ENCODE data around the gene S100P. TPM values are rescaled to one million over a fixed set of nuclear protein-coding genes. Genes with fewer than 3 reads are reported as not detected.
A peak's percentile ranks its signal among the peaks of the same experiment; 100 is the strongest.

The S100P gene
- total RNA-seq, 1 experiment from 2014 or later = not detected

DNA sequence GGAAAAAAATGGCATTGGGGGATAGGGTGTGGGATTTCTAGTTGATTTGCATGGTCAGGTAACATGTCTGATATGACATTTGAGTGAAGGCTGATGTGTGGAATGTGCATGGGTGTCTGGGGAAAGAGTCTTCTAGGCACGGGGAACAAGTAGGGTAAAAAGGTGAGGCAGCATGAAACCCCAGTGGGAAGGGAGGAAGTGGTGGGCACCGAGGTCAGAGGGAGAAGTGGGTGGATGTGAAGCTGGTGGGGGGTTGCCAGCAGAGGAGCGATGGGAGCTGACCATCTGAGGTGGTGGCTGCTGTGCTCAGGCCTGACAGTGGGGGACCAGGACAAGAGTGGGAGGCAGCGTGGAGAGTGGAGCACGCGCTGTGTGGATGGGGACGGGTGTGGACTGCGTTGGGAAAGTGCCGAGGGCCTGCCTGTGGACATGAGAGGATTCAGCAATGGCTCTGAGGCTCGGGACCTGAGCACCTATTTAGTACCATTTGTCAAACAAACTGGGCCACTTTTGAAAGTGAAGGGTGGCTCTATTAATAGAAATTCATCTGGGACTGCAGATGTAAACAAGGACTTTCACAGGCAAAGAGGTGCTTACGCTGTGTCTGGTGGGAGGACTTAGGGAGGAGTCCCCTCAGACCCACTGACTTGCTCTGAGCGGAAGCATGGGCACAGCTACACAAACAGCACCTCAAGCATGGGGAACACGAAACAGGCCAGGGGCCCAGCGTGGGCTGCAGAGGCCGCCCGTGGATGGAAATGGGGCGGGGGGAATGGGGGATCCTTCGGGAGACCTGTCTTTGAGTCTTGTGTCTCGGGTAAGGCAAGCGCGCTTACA, 16.7 kb upstream of the S100P start:
- H3K4me2 ChIP-seq (ENCODE audit: low read depth, low read length, poor library complexity, severe bottlenecking) = no peak overlapping the region
- no peaks in the 10 kb centered on the region for H3K4me1 ChIP-seq (ENCODE audit: low read length)
- H3K9me3 ChIP-seq (ENCODE audit: low read length) = no peaks in the 10 kb centered on the region
- H3K36me3 ChIP-seq (ENCODE audit: insufficient read depth, low read length) = no peaks in the 10 kb centered on the region
- no peak overlapping the region for H2AFZ ChIP-seq (ENCODE audit: low read length)
- H3K27ac ChIP-seq (ENCODE audit: low read length) = no peak overlapping the region
- H3K9ac ChIP-seq (ENCODE audit: low read length) = no peak overlapping the region
- no peaks in the 10 kb centered on the region for H4K20me1 ChIP-seq (ENCODE audit: insufficient read depth, low read depth, low read length)
- no peaks in the 10 kb centered on the region for H3K9me2 ChIP-seq (replicated peaks; ENCODE audit: insufficient read depth, low read length)
- DNase-seq = no peak
- H3K27me3 ChIP-seq (ENCODE audit: low read length) = no peaks in the 10 kb centered on the region
- H3K79me2 ChIP-seq (ENCODE audit: low read length) = no peaks in the 10 kb centered on the region
- H3K4me3 ChIP-seq (ENCODE audit: low read length) = no peak overlapping the region

DNA sequence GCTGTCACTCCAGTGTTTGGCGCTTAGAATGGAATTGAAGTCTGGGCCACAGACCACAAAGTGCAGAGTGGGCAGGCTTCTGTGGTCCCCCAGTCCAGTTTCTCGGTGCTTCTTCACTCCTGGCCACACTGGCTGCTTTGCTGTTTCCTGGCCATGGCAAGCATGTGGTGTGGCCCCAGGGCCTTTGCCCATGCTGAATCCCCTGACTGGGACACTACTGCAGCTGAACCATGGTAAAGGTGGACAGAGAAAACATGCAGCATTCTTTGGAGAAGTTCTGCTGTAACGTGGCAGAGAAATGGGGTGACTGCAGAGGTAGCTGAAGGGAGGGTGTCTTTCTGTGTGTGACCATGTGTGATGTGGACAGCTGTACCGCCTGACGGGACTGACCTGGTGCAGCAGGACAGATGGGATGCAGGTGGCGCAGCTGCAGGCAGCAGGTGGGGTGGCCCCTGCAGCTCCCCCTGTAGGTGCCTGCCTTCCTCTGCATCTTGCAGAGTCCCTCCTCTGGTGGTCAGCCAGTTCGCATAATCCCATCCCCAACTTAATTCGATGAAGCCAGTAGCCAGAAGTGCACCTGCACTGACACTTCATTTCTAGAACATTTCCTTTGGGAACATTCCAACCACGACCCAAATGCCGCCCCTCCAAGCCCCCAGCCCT, 13.2 kb upstream of the S100P start:
- H3K4me1 ChIP-seq (ENCODE audit: low read length) = no peaks in the 10 kb centered on the region
- no peaks in the 10 kb centered on the region for H3K27me3 ChIP-seq (ENCODE audit: low read length)
- no peak overlapping the region for H3K4me3 ChIP-seq (ENCODE audit: low read length)
- no peaks in the 10 kb centered on the region for H3K9me2 ChIP-seq (replicated peaks; ENCODE audit: insufficient read depth, low read length)
- no peak for DNase-seq
- H3K9ac ChIP-seq (ENCODE audit: low read length) = no peak overlapping the region
- H2AFZ ChIP-seq (ENCODE audit: low read length) = no peak overlapping the region
- H3K36me3 ChIP-seq (ENCODE audit: insufficient read depth, low read length) = no peaks in the 10 kb centered on the region
- H3K27ac ChIP-seq (ENCODE audit: low read length) = no peak overlapping the region
- H4K20me1 ChIP-seq (ENCODE audit: insufficient read depth, low read depth, low read length) = no peaks in the 10 kb centered on the region
- H3K79me2 ChIP-seq (ENCODE audit: low read length) = no peaks in the 10 kb centered on the region
- no peak overlapping the region for H3K4me2 ChIP-seq (ENCODE audit: low read depth, low read length, poor library complexity, severe bottlenecking)
- no peaks in the 10 kb centered on the region for H3K9me3 ChIP-seq (ENCODE audit: low read length)

DNA sequence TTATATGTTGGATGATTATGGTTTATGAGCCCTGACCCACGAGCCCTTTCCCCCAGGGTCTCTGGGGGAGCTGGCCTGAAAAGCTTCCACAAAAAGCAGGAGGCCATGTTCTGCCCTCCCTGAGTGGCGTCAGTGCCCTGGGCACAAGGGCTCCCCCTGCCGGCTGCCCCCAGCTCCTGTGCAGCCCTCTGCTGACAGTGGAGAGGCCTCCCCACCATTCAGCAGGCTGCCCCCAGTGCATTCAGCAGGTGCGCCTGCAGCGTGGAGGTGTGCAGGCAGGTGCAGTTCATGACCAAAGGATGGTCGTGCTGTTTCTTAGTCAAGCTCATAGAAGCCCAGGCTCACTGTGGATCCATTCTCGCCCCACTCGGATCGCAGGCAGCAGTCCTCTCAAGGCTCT, 12.5 kb upstream of the S100P start:
- Histone ChIP-seq H3K9me3 (ENCODE audit: low read length) (no peaks in the 10 kb centered on the region), H3K9ac (ENCODE audit: low read length) (no peak overlapping the region), H3K79me2 (ENCODE audit: low read length) (no peaks in the 10 kb centered on the region), H2AFZ (ENCODE audit: low read length) (no peak overlapping the region), H3K4me1 (ENCODE audit: low read length) (no peaks in the 10 kb centered on the region), H3K27me3 (ENCODE audit: low read length) (no peaks in the 10 kb centered on the region), H3K4me3 (ENCODE audit: low read length) (no peak overlapping the region), H3K4me2 (ENCODE audit: low read depth, low read length, poor library complexity, severe bottlenecking) (no peak overlapping the region), H3K27ac (ENCODE audit: low read length) (no peak overlapping the region), H3K36me3 (ENCODE audit: insufficient read depth, low read length) (no peaks in the 10 kb centered on the region), H4K20me1 (ENCODE audit: insufficient read depth, low read depth, low read length) (no peaks in the 10 kb centered on the region), H3K9me2 (replicated peaks; ENCODE audit: insufficient read depth, low read length) (no peaks in the 10 kb centered on the region)
- DNase-seq = peak; percentile 79

DNA sequence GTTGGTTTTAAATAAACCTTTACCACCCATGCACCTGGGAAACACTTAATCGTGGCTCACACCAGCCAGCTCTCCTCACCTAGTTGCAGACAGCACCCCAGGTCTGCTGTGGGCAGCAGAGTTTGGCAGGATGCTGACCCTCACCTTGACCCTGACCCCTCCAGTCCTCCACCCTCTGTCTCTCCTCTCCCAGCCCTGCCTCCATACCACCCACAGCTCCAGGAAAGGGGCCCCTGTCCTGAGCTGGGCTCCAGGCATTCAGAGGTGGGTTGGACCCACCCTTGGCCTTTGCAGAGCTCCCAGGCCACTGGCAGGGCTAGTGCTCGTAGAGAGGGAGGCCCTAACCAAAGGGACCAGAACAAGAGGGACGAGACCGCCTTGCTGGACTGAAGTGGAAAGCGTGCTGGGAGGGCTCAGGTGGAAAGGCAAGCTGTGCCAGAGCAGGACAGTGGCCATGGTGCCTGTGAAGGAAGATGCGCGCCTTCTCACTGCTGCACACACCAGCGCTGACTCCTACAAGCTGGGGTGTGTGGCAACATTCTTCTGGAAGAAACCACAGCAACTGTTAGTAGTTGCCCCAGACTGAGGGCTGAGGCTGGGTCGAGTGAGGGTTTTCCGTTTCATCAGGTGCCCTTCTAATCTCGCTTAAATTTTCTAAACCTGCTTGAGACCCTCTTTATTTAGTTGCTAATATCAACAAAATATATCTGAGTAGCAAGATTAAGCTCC, 10.7 kb upstream of the S100P start:
- H3K36me3 ChIP-seq (ENCODE audit: insufficient read depth, low read length) = no peaks in the 10 kb centered on the region
- no peaks in the 10 kb centered on the region for H3K9me2 ChIP-seq (replicated peaks; ENCODE audit: insufficient read depth, low read length)
- no peaks in the 10 kb centered on the region for H3K79me2 ChIP-seq (ENCODE audit: low read length)
- no peaks in the 10 kb centered on the region for H3K9me3 ChIP-seq (ENCODE audit: low read length)
- no peak overlapping the region for H3K9ac ChIP-seq (ENCODE audit: low read length)
- no peak for DNase-seq
- H3K4me3 ChIP-seq (ENCODE audit: low read length) = no peak overlapping the region
- H3K4me2 ChIP-seq (ENCODE audit: low read depth, low read length, poor library complexity, severe bottlenecking) = no peak overlapping the region
- no peaks in the 10 kb centered on the region for H3K27me3 ChIP-seq (ENCODE audit: low read length)
- no peak overlapping the region for H3K27ac ChIP-seq (ENCODE audit: low read length)
- H3K4me1 ChIP-seq (ENCODE audit: low read length) = no peaks in the 10 kb centered on the region
- H2AFZ ChIP-seq (ENCODE audit: low read length) = no peak overlapping the region
- no peaks in the 10 kb centered on the region for H4K20me1 ChIP-seq (ENCODE audit: insufficient read depth, low read depth, low read length)

DNA sequence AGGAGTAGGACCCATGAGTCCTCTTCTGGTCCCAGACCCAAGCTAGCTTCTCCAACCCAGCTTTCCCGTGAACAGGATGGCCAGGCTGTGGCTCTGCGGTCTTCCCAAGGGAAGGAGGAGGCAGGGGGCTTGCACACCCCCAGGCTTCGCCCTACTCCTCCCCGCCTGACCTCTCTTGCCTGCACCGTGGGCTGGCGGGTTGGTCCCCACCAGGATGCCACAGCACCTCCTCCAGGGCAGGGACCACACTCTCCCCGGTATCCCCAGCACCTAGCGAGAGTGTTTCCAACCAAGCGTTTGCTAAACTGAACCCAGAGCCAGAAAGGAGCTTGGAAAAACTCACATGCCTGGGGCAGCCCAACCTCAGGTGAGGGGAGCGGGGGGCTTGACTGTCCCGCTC, 9.0 kb upstream of the S100P start:
- no peaks in the 10 kb centered on the region for H3K27me3 ChIP-seq (ENCODE audit: low read length)
- H3K4me2 ChIP-seq (ENCODE audit: low read depth, low read length, poor library complexity, severe bottlenecking) = no peak overlapping the region
- H3K4me3 ChIP-seq (ENCODE audit: low read length) = no peak overlapping the region
- no peaks in the 10 kb centered on the region for H3K36me3 ChIP-seq (ENCODE audit: insufficient read depth, low read length)
- no peaks in the 10 kb centered on the region for H3K9me2 ChIP-seq (replicated peaks; ENCODE audit: insufficient read depth, low read length)
- no peak overlapping the region for H3K27ac ChIP-seq (ENCODE audit: low read length)
- DNase-seq = no peak
- H4K20me1 ChIP-seq (ENCODE audit: insufficient read depth, low read depth, low read length) = no peaks in the 10 kb centered on the region
- no peak overlapping the region for H2AFZ ChIP-seq (ENCODE audit: low read length)
- H3K9me3 ChIP-seq (ENCODE audit: low read length) = no peaks in the 10 kb centered on the region
- H3K9ac ChIP-seq (ENCODE audit: low read length) = no peak overlapping the region
- no peaks in the 10 kb centered on the region for H3K79me2 ChIP-seq (ENCODE audit: low read length)
- no peaks in the 10 kb centered on the region for H3K4me1 ChIP-seq (ENCODE audit: low read length)

DNA sequence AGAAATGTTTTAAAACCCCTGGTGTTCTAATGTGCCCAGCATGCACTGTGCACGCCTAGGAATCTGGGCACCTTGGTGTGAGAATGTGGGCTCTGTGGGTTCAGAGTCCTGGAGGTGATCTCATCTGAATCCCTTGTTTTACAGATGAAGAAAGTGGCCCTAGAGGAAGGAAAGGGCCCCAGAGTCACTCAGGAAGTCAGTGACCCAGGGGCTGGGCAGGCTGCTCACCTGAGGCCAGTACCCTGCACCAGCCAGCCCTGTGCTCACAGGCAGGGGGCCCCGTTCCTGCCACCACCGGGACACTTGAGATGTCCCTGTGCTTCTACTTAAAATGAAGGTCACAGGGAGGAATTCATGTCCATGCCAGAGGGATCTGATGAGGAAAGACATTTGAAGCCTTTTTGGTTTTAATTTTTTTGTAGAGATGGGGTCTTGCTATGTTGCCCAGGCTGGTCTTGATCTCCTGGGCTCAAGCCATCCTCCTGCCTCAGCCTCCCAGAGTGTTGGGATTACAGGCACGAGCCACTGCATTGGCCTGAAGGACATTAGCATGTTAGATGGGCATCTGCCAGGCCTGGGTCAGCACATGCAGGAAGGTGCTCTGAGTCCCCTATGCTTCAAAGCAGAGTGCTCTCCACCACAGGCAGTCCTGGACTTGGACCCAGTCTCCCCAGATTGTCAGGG, 7.4 kb upstream of the S100P start:
- no peaks in the 10 kb centered on the region for H3K79me2 ChIP-seq (ENCODE audit: low read length)
- no peak overlapping the region for H3K9ac ChIP-seq (ENCODE audit: low read length)
- no peaks in the 10 kb centered on the region for H3K9me2 ChIP-seq (replicated peaks; ENCODE audit: insufficient read depth, low read length)
- H2AFZ ChIP-seq (ENCODE audit: low read length) = no peak overlapping the region
- H3K4me3 ChIP-seq (ENCODE audit: low read length) = no peak overlapping the region
- no peaks in the 10 kb centered on the region for H3K36me3 ChIP-seq (ENCODE audit: insufficient read depth, low read length)
- H4K20me1 ChIP-seq (ENCODE audit: insufficient read depth, low read depth, low read length) = no peaks in the 10 kb centered on the region
- no peaks in the 10 kb centered on the region for H3K27me3 ChIP-seq (ENCODE audit: low read length)
- H3K4me1 ChIP-seq (ENCODE audit: low read length) = no peaks in the 10 kb centered on the region
- no peak for DNase-seq
- no peak overlapping the region for H3K4me2 ChIP-seq (ENCODE audit: low read depth, low read length, poor library complexity, severe bottlenecking)
- H3K9me3 ChIP-seq (ENCODE audit: low read length) = no peaks in the 10 kb centered on the region
- no peak overlapping the region for H3K27ac ChIP-seq (ENCODE audit: low read length)

DNA sequence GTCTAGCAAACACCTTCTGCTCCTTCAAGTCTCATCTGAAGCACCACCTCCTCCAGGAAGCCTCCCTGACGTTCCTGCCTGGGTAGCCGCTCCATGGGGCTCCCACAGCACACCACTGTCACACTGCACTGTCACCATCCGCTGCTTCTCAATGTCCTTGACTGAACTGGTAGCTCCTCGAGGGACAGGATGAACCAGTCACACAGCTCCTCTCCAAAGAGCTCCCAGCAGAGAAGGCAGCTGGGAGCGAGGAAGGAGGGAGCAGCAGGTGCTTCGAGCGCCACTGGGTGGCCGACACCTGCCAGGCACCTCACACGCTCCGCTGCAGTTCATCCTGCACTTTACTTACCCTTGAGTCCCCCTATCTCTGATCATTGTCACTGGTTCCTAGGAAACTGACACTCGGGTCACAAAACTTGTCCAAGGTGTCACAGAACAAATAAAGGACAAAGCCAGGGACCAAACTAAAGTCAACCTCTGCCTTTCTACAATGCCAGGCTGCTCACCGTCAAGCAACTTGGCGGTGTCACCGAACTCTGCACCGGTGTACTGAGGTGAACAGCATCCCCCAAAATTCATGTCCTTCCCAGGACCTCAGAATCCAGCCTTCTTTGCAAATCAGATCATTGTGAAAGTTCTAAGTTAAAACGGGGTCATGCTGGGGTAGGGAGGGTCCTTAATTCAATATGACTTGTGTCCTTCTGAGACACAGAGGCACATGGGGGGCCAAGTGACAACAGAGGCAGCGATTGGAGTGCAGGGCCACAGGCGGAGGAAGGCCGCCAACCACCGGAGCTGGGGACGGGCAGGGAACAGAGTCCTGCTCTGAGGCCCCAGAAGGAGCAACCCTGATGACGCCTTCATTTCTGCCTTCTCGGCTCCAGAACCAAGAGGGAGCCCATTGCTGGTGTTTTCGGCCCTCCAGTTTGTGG, 5.5 kb upstream of the S100P start:
- Histone ChIP-seq H3K36me3 (ENCODE audit: insufficient read depth, low read length) (no peaks in the 10 kb centered on the region), H3K4me3 (ENCODE audit: low read length) (no peak overlapping the region), H3K9me3 (ENCODE audit: low read length) (no peaks in the 10 kb centered on the region), H4K20me1 (ENCODE audit: insufficient read depth, low read depth, low read length) (no peaks in the 10 kb centered on the region), H2AFZ (ENCODE audit: low read length) (no peak overlapping the region), H3K4me1 (ENCODE audit: low read length) (no peaks in the 10 kb centered on the region), H3K9ac (ENCODE audit: low read length) (no peak overlapping the region), H3K9me2 (replicated peaks; ENCODE audit: insufficient read depth, low read length) (no peaks in the 10 kb centered on the region), H3K4me2 (ENCODE audit: low read depth, low read length, poor library complexity, severe bottlenecking) (no peak overlapping the region), H3K27me3 (ENCODE audit: low read length) (no peaks in the 10 kb centered on the region), H3K79me2 (ENCODE audit: low read length) (no peaks in the 10 kb centered on the region), H3K27ac (ENCODE audit: low read length) (no peak overlapping the region)
- DNase-seq = no peak
